PC-9 (cell line): ENCODE results near the gene AVL9.
"Not testable (repeated sequence)": the region's sequence is repeated elsewhere in the genome, so short reads cannot be mapped to it uniquely, and the experiment has no call there.

Experiments
- CTCF ChIP-seq: fragments of 200-600 bp; sonication (generic); conservative IDR thresholded peaks from 2 replicates; pipeline ENCODE4 v1.6.1; 2017; ENCODE audit warnings: mixed run types, antibody characterized with exemption, mild to moderate bottlenecking, moderate library complexity
- EZH2 ChIP-seq: fragments of 200-600 bp; sonication (generic); IDR thresholded peaks from 2 replicates; pipeline ENCODE4 v1.8.0; 2017; ENCODE audit warnings: antibody characterized with exemption, low read depth

- TF ChIP-seq CTCF, EZH2: not testable (repeated sequence)
Measured at GRCh38 chr7:32634798-32635393, 139.6 kb downstream of the AVL9 start.
